GM13976 (cell line): ENCODE measurements around the gene UGT1A5.

ENCODE experiments used
- DNase-seq: peaks from one replicate; pipeline ENCODE4 v3.0.0; 2012; ENCODE audit warnings: low spot score
- in situ Hi-C: fragments of 300-500 bp; cut with MboI; formaldehyde crosslinking; loops from one replicate; pipeline ENCODE4 v1.12.0; 2022; ENCODE audit warnings: low sequenced_read_pairs, mixed read lengths, inconsistent platforms; ENCODE audit not compliant: unreplicated experiment
- TF ChIP-seq, protein P1 (sequence below): IDR thresholded peaks from 2 replicates; pipeline ENCODE4 v1.5.1; 2012; ENCODE audit warnings: borderline replicate concordance, mild to moderate bottlenecking; ENCODE audit not compliant: insufficient read depth; ENCODE audit errors: extremely low read depth, missing control alignments, control extremely low read depth

UGT1A5 gene

GRCh38 chr2:233821709-233822100 is 109.0 kb downstream of the UGT1A5 start:
- in situ Hi-C loops: no loop called here
- no peak for DNase-seq
- TF ChIP-seq, protein P1, sequence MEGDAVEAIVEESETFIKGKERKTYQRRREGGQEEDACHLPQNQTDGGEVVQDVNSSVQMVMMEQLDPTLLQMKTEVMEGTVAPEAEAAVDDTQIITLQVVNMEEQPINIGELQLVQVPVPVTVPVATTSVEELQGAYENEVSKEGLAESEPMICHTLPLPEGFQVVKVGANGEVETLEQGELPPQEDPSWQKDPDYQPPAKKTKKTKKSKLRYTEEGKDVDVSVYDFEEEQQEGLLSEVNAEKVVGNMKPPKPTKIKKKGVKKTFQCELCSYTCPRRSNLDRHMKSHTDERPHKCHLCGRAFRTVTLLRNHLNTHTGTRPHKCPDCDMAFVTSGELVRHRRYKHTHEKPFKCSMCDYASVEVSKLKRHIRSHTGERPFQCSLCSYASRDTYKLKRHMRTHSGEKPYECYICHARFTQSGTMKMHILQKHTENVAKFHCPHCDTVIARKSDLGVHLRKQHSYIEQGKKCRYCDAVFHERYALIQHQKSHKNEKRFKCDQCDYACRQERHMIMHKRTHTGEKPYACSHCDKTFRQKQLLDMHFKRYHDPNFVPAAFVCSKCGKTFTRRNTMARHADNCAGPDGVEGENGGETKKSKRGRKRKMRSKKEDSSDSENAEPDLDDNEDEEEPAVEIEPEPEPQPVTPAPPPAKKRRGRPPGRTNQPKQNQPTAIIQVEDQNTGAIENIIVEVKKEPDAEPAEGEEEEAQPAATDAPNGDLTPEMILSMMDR: no peak

GRCh38 chr2:233822101-233822771 is 109.5 kb downstream of the UGT1A5 start:
- no peak for DNase-seq
- in situ Hi-C loops: no loop called here
- TF ChIP-seq, protein P1: no peak
